Bronchial epithelial cell (primary cell): ENCODE results near the gene PPP6R3. TPM values are rescaled to one million over a fixed set of nuclear protein-coding genes. Genes with fewer than 3 reads are reported as not detected.
A peak's percentile ranks its signal among the peaks of the same experiment; 100 is the strongest.

Experiments used
- DNase-seq: peaks from one replicate; pipeline ENCODE4 v3.0.0-alpha.2; 2010; ENCODE audit warnings: low read depth
- FAIRE-seq: peaks from 2 replicates; lab custom pipeline; 2011; peaks lifted over from hg19 to GRCh38; lab: Jason Lieb, UNC
- H3K27me3 ChIP-seq: 2 replicates; pipeline ENCODE4 v1.5.1; 2011; ENCODE audit warnings: low read length; ENCODE audit not compliant: control insufficient read depth, insufficient read depth
- H3K36me3 ChIP-seq: 2 replicates; pipeline ENCODE4 v1.5.1; 2011; ENCODE audit warnings: low read length; ENCODE audit not compliant: control insufficient read depth, insufficient read depth
- H3K4me3 ChIP-seq: 2 replicates; pipeline ENCODE4 v1.5.1; 2011; ENCODE audit warnings: mild to moderate bottlenecking, low read depth, low read length, control low read depth
- CTCF ChIP-seq: IDR thresholded peaks from 2 replicates; pipeline ENCODE4 v1.5.1; 2011; ENCODE audit warnings: mild to moderate bottlenecking, moderate library complexity, low read length, control low read depth, inconsistent platforms; ENCODE audit not compliant: insufficient read depth, severe bottlenecking
- total RNA-seq: library from RNA; depleted of rRNA; stranded (reverse); fragments of >200 nt; gene quantifications from 2 replicates; pipeline ENCODE4 v1.2.1, GENCODE V29; 2014

PPP6R3 gene
- total RNA-seq, 1 donor from 2014 or later = 93.5 TPM

GRCh38 chr11:68601147-68601546 is 140.6 kb downstream of the PPP6R3 start:
- H3K27me3 ChIP-seq = no peaks in the 10 kb centered on the region
- DNase-seq (no peak), FAIRE-seq (no peak)
- no peak overlapping the region for H3K4me3 ChIP-seq
- peaks cover 30% of the 10 kb centered on the region for H3K36me3 ChIP-seq
- TF ChIP-seq CTCF = no peak

- no peaks in the 10 kb centered on the region for H3K27me3 ChIP-seq
- DNase-seq (no peak), FAIRE-seq (no peak)
- peaks cover 18% of the 10 kb centered on the region for H3K36me3 ChIP-seq
- H3K4me3 ChIP-seq = no peak overlapping the region
- no peak for TF ChIP-seq CTCF
Observed at GRCh38 chr11:68609761-68610160, 149.2 kb downstream of the PPP6R3 start.

- TF ChIP-seq CTCF = peak; percentile 11
- peak; percentile 23 for FAIRE-seq
- no peaks in the 10 kb centered on the region for H3K27me3 ChIP-seq
- H3K36me3 ChIP-seq = peaks cover 18% of the 10 kb centered on the region
- H3K4me3 ChIP-seq = no peak overlapping the region
- DNase-seq = no peak
Observed at GRCh38 chr11:68610452-68611116, 150.0 kb downstream of the PPP6R3 start.

- Histone ChIP-seq H3K4me3 (no peak overlapping the region), H3K27me3 (no peaks in the 10 kb centered on the region), H3K36me3 (peaks cover 7% of the 10 kb centered on the region)
- no peak for TF ChIP-seq CTCF
- FAIRE-seq (no peak), DNase-seq (no peak)
Observed at GRCh38 chr11:68615657-68616056, 155.1 kb downstream of the PPP6R3 start.

GRCh38 chr11:68617925-68618809 is 157.6 kb downstream of the PPP6R3 start:
- H3K27me3 ChIP-seq = no peaks in the 10 kb centered on the region
- DNase-seq = no peak
- no peaks in the 10 kb centered on the region for H3K36me3 ChIP-seq
- H3K4me3 ChIP-seq = no peak overlapping the region
- no peak for TF ChIP-seq CTCF
- FAIRE-seq = peak; percentile 76
